GM19025 (cell line): Measurements from ENCODE around the gene HS1BP3.

Experiments used
- ATAC-seq: cut with Tn5 transposase; IDR thresholded peaks from one replicate; pipeline ENCODE4 v1.9.1; 2021; ENCODE audit warnings: mild to moderate bottlenecking, low read depth, moderate library complexity; ENCODE audit not compliant: unreplicated experiment

HS1BP3 gene

DNA sequence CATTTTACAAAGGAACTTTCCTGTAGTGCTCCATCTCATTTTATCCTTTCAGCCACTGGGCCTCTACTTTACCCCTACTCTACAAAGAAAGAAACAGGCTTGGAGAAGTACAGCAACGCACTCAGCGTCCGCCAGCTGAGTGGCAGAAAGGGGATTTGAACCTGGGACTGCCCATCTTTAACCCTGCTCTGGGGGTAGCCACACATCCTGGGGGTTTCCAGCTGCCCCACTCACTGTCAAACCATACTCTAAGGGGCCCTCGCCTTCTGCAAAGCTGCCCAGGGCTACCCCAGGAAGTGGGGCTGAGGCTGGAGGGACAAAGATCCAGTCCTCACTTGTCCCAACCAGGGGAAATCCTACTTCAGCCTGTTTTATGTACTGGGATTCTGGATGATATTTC, 17.9 kb downstream of the HS1BP3 start:
- ATAC-seq, result no peak

DNA sequence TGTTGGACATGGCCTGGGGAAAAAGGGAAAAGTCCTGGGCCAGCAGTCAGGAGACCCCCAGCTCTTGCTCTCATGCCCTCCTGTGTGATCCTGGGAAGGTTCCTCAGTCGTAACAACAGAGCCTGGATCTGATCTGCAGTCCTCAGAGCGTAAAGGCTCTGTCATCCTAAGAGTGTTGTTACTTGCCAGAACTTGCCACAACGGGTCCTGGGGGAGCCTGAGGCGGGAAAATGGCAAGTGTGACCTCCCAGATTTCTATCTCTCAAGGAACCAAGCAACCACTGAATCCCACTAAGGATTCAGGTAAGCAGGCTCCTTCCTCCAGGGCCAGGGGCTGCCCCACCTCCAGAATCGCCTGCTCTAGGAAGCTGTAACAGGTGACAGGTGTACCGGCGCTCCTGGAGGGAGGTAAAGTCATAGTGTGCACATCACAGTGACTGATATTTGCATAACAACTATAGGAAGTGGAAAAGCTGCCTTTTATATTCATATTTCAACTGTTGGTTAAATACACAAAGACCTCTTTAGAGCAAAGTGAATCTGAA, 18.4 kb downstream of the HS1BP3 start:
- no peak for ATAC-seq

GRCh38 chr2:20631617-20632307, 19.1 kb downstream of the HS1BP3 start:
- ATAC-seq, result no peak

DNA sequence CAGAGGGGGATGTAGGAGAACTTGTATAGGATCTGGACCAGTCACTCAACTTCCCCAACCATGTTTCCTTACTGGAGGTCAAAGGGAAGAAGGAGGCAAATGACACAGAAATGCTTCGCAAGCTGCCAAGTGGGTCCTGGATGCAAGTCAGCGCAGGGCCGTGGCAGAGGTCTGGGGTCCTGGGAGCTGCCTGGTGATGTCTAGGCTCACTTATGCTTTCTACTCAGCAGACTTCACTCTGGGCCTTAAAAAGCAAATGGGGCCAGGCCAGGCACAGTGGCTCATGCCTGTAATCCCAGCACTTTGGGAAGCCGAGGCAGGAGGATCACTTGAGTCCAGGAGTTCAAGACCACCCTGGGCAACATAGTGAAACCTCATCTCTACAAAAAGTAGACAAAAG, 19.9 kb downstream of the HS1BP3 start:
- ATAC-seq, result no peak

DNA sequence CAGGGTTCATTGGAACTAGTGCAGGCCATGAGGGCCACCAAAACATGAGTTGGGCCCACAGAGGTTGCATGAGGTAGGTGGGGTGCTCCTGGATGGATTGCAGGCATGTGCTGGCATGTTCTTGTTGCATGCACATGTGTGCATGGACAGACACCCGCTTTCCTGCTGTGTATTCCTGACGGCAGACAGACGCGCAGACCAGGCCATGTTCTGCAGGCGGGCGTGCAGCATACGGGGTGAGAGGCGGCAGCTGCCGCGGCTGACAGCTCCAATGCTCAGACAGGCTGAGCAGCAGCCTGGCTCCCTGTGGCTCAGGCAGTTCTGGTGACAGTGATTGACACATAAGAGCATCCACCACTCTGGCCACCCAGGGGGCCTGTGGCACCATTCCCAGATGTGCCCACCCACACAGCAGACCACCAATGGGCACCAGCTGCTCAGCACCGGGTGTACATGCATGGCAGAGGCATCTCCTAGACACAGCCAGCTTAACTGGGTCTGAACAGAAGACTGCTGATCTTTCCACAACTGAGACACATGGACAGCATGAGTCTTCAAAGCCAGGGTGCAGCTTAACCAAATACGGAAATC, 21.2 kb downstream of the HS1BP3 start:
- no peak for ATAC-seq

DNA sequence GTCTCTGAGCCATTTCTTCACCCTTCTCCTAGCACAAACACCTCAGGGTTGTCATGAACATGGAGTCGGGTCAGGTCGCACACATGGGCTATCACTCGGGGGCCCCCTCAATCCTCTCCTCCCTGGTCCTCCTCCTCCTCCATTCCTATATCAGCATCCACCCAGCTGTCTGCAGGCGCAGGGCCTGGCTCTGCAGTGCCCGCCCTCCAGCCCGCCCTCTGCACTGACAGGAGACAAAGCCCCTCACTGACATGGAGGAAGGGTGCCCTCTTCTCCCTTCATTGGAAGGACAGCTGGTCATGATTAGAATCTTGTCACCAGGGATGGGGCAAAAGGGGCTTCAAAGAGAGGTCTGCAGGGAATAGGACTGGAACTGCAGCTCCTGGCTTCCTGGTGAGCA, 21.7 kb downstream of the HS1BP3 start:
- ATAC-seq, result no peak

GRCh38 chr2:20627712-20628380, 23.1 kb downstream of the HS1BP3 start:
- no peak for ATAC-seq

DNA sequence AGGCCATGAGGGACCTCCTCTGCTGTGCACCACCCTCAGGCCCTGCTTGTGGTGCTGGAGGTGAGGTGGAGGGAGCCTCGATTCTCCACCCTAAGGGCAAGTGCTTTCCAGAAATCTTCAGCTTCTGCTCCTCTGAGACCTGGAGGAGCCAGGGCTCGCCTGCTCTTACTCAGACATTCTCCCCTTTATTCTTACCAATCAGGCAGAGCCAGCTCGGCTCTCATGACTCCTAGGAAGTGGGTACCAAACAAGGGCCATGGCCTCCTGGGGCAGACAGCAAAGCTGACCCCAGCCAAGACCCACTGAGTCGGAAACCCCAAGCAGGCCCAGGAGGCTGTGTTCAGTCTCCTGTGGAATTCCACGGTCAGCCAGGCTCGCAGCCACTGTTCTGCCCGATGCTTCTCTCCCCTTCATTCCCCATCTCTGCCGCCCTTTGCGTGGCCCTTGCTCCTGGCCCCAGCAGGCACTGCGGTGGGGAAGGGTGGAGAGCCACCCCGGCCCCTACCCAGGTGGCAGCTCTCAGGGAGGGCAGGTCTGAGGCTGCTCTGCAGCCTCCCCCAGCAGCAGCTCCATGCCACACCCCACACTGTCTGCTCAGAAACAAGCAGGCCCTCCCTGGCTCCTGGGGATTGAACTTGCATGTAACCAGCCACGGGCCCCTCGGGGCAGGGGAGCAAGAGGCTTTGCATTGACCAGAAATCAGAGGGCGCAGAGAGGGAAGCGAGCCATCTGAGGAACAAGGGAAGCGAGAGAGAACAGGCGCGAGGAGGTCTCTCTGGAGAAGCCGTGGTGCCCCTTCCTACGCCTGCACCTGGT, 24.0 kb downstream of the HS1BP3 start:
- no peak for ATAC-seq

DNA sequence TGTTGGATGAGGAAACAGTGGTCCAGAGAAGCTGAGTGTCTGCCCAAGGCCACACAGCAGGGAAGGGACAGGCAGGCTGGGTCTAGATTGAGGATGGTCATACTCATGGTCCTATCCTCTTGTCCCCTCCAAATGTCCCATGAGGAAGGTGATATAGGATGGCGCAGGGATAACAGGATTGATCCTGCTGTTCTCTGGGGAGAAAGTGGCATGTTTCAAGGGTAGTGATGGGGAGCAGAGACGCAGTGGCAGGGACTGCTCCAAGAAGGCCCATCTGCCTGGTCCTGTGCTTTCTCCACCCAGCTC, 24.6 kb downstream of the HS1BP3 start:
- ATAC-seq, result no peak

- ATAC-seq, result no peak
These were observed 25.2 kb downstream of the HS1BP3 start for GRCh38 chr2:20625491-20626391.

- no peak for ATAC-seq
These were observed 25.9 kb downstream of the HS1BP3 start for GRCh38 chr2:20624884-20625485.

DNA sequence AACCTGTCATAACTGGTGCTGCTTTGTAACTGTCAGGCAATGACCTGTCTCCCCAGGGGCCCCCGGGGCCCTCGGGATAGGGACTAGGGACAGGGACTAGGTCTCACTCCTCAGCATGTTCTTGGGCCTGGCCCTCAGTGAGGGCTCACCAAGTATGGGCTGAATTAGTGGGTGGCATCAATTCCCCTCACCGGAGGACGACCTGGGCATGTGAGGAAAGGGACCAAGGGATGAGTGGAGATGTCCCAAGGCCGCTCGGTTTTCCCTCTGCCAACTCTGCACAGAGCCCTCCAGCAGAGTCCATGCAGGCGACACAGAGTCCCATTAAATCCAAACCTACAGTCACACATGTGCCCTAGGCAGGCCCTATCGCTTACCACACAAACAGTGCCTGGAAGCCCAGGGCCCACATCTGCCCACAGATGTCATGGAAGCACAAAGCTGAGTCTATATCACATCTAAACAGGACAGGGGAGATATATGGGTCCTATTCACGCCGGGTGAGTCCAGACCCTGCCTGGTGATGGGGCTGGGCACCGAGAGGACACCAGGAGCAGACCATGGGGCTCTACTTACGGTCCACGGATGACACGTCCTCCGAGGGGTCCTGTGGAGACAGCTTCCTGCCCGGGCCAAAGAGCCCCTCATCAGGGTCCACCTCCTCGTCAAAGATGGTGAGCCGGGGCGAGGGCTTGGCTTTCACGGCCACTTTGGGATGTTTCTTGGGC, 26.6 kb downstream of the HS1BP3 start:
- no peak for ATAC-seq

DNA sequence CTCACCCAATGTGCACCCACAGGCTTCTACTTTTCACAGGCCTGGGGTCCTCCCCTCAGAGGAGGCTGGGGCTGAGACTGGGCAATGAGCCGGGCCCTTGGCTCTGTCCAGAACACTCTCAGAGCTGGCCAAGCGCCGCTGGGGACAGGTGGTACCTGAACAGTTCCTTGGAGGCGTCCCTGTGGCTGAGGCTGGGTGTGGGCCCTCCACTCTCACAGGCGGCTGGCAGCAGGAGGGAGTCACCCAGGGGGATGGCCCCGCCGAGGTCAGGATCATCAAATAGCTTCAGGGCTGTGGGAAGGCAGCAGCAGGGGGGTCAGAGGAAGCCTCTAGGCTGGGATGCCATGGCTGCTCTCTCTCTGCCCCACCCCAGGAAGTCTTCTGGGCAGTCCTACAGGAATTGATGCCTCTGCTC, 27.1 kb downstream of the HS1BP3 start:
- ATAC-seq, result no peak

GRCh38 chr2:20623241-20623640, 27.7 kb downstream of the HS1BP3 start:
- no peak for ATAC-seq

DNA sequence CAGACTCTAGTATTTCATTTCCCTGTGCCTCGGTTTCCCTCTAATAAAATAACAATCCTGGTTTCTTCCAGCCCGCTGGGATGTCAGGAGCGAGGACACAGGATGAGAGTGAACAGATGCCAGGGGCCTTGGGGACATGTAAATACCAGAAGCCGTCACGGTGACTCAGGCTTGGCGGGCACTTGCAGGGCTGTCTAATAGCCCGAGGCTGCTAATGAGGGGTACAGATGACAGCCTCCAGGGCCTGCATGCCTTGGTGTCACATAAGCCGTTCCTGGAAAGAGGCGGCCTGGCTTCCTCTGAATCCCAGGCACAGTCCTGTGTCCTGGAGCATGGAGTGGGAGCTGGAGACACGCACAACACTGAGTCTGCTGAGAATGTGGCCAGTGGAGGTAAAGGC, 28.2 kb downstream of the HS1BP3 start:
- no peak for ATAC-seq

GRCh38 chr2:20622296-20622686, 28.6 kb downstream of the HS1BP3 start:
- no peak for ATAC-seq

GRCh38 chr2:20621366-20622295, 29.3 kb downstream of the HS1BP3 start:
- no peak for ATAC-seq
